OCI-LY1 (cell line): ENCODE results near the gene DTNBP1.

Experiments
- H2AFZ ChIP-seq: fragments of 200-600 bp; sonication (generic), shearing (Covaris generic); 2 replicates; pipeline ENCODE4 v1.6.0; 2014; ENCODE audit warnings: antibody characterized with exemption, mild to moderate bottlenecking, low read length
- H3F3A ChIP-seq: fragments of 200-600 bp; sonication (generic), shearing (Covaris generic); 2 replicates; pipeline ENCODE4 v1.6.0; 2014; ENCODE audit warnings: mild to moderate bottlenecking, antibody characterized with exemption, low read length, moderate library complexity; ENCODE audit not compliant: insufficient read depth
- H3K27ac ChIP-seq: fragments of 200-600 bp; sonication (generic); 2 replicates; pipeline ENCODE4 v1.5.1; 2014; ENCODE audit warnings: low read length, mixed run types, mild to moderate bottlenecking, low read depth; ENCODE audit not compliant: poor library complexity, severe bottlenecking
- H3K27me3 ChIP-seq: fragments of 200-600 bp; sonication (generic); 2 replicates; pipeline ENCODE4 v1.6.0; 2014; ENCODE audit warnings: antibody characterized with exemption, mild to moderate bottlenecking, low read length, moderate library complexity; ENCODE audit not compliant: insufficient read depth
- H3K36me3 ChIP-seq: fragments of 200-600 bp; sonication (generic); 2 replicates; pipeline ENCODE4 v1.6.1; 2014; ENCODE audit warnings: mild to moderate bottlenecking, antibody characterized with exemption, low read length, moderate library complexity, mixed read lengths; ENCODE audit not compliant: insufficient read depth
- H3K4me1 ChIP-seq: fragments of 200-600 bp; sonication (generic); 2 replicates; pipeline ENCODE4 v1.5.1; 2014; ENCODE audit warnings: mild to moderate bottlenecking, low read length, moderate library complexity; ENCODE audit not compliant: insufficient read depth, severe bottlenecking
- H3K4me2 ChIP-seq: fragments of 200-600 bp; sonication (generic), shearing (Covaris generic); 2 replicates; pipeline ENCODE4 v1.6.1; 2014; ENCODE audit warnings: low read length
- H3K4me3 ChIP-seq: fragments of 200-600 bp; sonication (generic); 2 replicates; pipeline ENCODE4 v1.5.1; 2014; ENCODE audit warnings: low read length, low read depth, mild to moderate bottlenecking, mixed read lengths; ENCODE audit not compliant: poor library complexity, severe bottlenecking
- H3K79me2 ChIP-seq: fragments of 200-600 bp; shearing (Covaris generic); 2 replicates; pipeline ENCODE4 v1.6.1; 2016; ENCODE audit warnings: mixed run types, low read length, mixed read lengths; ENCODE audit not compliant: insufficient read depth
- H3K9ac ChIP-seq: fragments of 200-600 bp; sonication (generic), shearing (Covaris generic); 2 replicates; pipeline ENCODE4 v1.6.1; 2014; ENCODE audit warnings: mild to moderate bottlenecking, low read length, mixed read lengths
- H3K9me2 ChIP-seq: fragments of 200-600 bp; sonication (generic), shearing (Covaris generic); 2 replicates; pipeline ENCODE4 v1.6.1; 2014; ENCODE audit warnings: low read depth, mild to moderate bottlenecking, low read length, mixed read lengths
- H3K9me3 ChIP-seq: fragments of 200-600 bp; shearing (Covaris generic); 2 replicates; pipeline ENCODE4 v1.6.1; 2014; ENCODE audit warnings: low read length, mixed read lengths
- H4K20me1 ChIP-seq: fragments of 200-600 bp; sonication (generic), shearing (Covaris generic); 2 replicates; pipeline ENCODE4 v1.6.0; 2016; ENCODE audit warnings: mild to moderate bottlenecking, low read length; ENCODE audit not compliant: insufficient read depth
- EZH2 ChIP-seq: fragments of 200-600 bp; sonication (generic), shearing (Covaris generic); IDR thresholded peaks from 2 replicates; pipeline ENCODE4 v1.8.0; 2017; ENCODE audit warnings: borderline replicate concordance, mixed run types, mild to moderate bottlenecking, antibody characterized with exemption, low read length, moderate library complexity, mixed read lengths
- TF ChIP-seq, protein P1 (sequence below): fragments of 200-600 bp; sonication (generic), shearing (Covaris generic); IDR thresholded peaks from 2 replicates; pipeline ENCODE4 v1.5.1; 2017; ENCODE audit warnings: mild to moderate bottlenecking, antibody characterized with exemption, low read length, moderate library complexity, mixed read lengths

Gene DTNBP1

DNA sequence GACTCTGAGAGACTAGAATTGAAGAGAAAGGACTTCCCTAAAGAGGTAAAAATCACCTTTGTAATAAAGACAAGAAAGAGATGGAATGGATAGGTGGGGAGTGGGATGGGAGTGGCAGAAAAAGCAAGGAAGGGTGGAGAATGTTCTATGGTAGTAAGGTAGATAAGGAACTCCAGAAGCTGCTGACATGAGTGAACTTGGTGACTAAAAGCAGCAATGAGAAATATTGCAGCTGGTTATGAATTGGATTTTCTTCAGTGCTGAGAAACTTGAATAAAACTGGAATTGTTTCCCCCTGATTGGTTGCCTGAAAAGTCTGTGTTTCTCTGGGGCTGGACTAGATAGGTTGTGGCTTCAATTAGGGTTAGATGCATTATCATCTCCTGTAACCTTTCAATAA lies 15.7 kb upstream of the DTNBP1 start:
- H3K9me3 ChIP-seq: no peaks in the 10 kb centered on the region
- no peak overlapping the region for H3K4me3 ChIP-seq
- H3K36me3 ChIP-seq: no peaks in the 10 kb centered on the region

DNA sequence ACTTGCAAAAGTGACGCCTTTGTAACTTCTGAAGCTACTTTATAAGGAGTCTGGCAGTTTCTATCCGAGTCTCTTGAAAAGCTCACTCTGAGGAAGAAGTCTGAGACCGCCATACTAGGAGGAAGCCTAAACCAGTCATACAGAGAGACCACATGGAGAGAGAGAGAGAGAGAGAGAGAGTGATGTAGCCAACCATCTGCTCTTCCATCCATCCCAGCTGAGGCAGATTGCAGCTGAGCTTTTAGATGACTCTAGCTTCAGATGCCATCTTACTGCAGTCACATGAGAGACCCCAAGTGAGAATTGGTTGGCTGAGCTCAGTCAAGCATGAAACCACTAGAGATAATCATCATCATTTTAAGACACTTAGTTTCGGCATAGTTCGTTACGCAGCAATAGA lies 15.0 kb upstream of the DTNBP1 start:
- Histone ChIP-seq H3F3A (no peaks in the 10 kb centered on the region), H3K4me1 (peaks cover 13% of the 10 kb centered on the region), H3K9me3 (no peaks in the 10 kb centered on the region), H3K4me3 (no peak overlapping the region), H4K20me1 (no peaks in the 10 kb centered on the region), H3K27ac (no peak overlapping the region), H3K9me2 (no peaks in the 10 kb centered on the region), H3K27me3 (no peaks in the 10 kb centered on the region; the same call in 1 of the 2 replicates), H2AFZ (no peak overlapping the region), H3K4me2 (no peak overlapping the region; the same call in 1 of the 2 replicates), H3K36me3 (no peaks in the 10 kb centered on the region), H3K79me2 (no peaks in the 10 kb centered on the region), H3K9ac (no peak overlapping the region)
- TF ChIP-seq EZH2: no peak
- TF ChIP-seq, protein P1, sequence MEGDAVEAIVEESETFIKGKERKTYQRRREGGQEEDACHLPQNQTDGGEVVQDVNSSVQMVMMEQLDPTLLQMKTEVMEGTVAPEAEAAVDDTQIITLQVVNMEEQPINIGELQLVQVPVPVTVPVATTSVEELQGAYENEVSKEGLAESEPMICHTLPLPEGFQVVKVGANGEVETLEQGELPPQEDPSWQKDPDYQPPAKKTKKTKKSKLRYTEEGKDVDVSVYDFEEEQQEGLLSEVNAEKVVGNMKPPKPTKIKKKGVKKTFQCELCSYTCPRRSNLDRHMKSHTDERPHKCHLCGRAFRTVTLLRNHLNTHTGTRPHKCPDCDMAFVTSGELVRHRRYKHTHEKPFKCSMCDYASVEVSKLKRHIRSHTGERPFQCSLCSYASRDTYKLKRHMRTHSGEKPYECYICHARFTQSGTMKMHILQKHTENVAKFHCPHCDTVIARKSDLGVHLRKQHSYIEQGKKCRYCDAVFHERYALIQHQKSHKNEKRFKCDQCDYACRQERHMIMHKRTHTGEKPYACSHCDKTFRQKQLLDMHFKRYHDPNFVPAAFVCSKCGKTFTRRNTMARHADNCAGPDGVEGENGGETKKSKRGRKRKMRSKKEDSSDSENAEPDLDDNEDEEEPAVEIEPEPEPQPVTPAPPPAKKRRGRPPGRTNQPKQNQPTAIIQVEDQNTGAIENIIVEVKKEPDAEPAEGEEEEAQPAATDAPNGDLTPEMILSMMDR: no peak

More for the DNA sequence above, 15.7 kb upstream of the DTNBP1 start:
- H3K27me3 ChIP-seq: no peaks in the 10 kb centered on the region; the same call in 1 of the 2 replicates
- H3K4me2 ChIP-seq: no peak overlapping the region
- TF ChIP-seq, protein P1: no peak
- no peak for TF ChIP-seq EZH2
- no peak overlapping the region for H3K9ac ChIP-seq
- H3K4me1 ChIP-seq: peaks cover 20% of the 10 kb centered on the region
- H3K79me2 ChIP-seq: no peaks in the 10 kb centered on the region
- H2AFZ ChIP-seq: no peak overlapping the region
- no peak overlapping the region for H3K27ac ChIP-seq
- no peaks in the 10 kb centered on the region for H3K9me2 ChIP-seq
- no peaks in the 10 kb centered on the region for H4K20me1 ChIP-seq
- H3F3A ChIP-seq: no peaks in the 10 kb centered on the region

DNA sequence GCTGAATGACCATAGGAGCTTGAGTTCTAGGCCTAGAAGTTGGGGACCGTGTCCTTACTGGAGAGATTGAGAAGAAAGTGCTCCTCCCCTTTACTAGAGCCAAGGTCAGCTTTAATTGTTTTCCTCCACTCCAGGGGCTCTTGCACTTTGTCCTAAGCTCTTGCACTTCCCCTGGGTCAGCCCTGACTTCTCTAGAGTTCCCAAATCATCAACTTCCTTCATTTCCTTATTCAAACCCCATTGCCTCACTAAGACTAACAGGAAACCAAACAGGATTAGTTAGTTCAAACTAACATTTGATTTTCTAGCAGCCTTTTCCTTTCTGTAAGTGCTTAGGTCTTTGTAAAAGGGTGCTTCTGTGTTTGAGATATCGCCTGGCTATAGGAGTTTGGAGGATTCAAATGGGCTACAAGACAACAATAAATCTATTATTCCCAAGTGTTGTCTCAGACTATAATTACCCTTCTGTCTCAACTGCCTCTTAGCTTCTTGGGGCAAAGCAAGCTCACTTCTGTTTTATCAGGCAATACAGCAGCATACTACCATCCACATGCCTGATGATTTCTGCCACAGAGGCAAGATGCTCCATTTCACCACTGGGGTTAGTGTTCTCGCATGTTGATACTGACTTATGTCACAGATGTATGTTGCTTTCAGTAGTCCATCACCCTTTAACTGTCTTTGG lies 12.8 kb upstream of the DTNBP1 start:
- no peaks in the 10 kb centered on the region for H4K20me1 ChIP-seq
- H3K4me2 ChIP-seq: no peak overlapping the region
- H3K9ac ChIP-seq: no peak overlapping the region
- no peak overlapping the region for H3K4me3 ChIP-seq
- H3K9me2 ChIP-seq: no peaks in the 10 kb centered on the region
- no peaks in the 10 kb centered on the region for H3K27me3 ChIP-seq
- no peak overlapping the region for H3K27ac ChIP-seq
- H3K79me2 ChIP-seq: no peaks in the 10 kb centered on the region
- H2AFZ ChIP-seq: no peak overlapping the region
- H3K4me1 ChIP-seq: peaks cover 8% of the 10 kb centered on the region
- no peaks in the 10 kb centered on the region for H3F3A ChIP-seq
- H3K9me3 ChIP-seq: no peaks in the 10 kb centered on the region
- TF ChIP-seq EZH2: no peak
- TF ChIP-seq, protein P1: no peak
- H3K36me3 ChIP-seq: no peaks in the 10 kb centered on the region
